ENCODE results near the gene SGSM2.

SGSM2 gene

GRCh38 chr17:2403044-2403443 lies 65.7 kb downstream of the SGSM2 start:
- no peak overlapping the region for H3K27ac ChIP-seq (replicated peaks)
- no peaks in the 10 kb centered on the region for H3K27me3 ChIP-seq (ENCODE audit: insufficient read depth, poor library complexity, severe bottlenecking)
- DNase-seq (ENCODE audit: low read depth in 1 of 2, low spot score in 1 of 2), result no peak
- TF ChIP-seq SPI1 (IDR thresholded peaks at IDR 0.05; ENCODE audit: borderline replicate concordance, low read depth) (no peak), CTCF (IDR thresholded peaks at IDR 0.05; ENCODE audit: insufficient read depth, low read length) (no peak), REST (IDR thresholded peaks at IDR 0.05; ENCODE audit: insufficient replicate concordance, low read depth) (no peak), GABPA (IDR thresholded peaks at IDR 0.05; ENCODE audit: low read depth) (no peak), POLR2AphosphoS5 (IDR thresholded peaks at IDR 0.05; ENCODE audit: low read depth) (no peak)
- H3K4me3 ChIP-seq (replicated peaks; ENCODE audit: insufficient read depth, low read length), result no peak overlapping the region

GRCh38 chr17:2405247-2405926 lies 68.1 kb downstream of the SGSM2 start:
- no peak for TF ChIP-seq REST (IDR thresholded peaks at IDR 0.05; ENCODE audit: insufficient replicate concordance, low read depth)
- no peak for TF ChIP-seq CTCF (IDR thresholded peaks at IDR 0.05; ENCODE audit: insufficient read depth, low read length)
- TF ChIP-seq POLR2AphosphoS5 (IDR thresholded peaks at IDR 0.05; ENCODE audit: low read depth), result no peak
- no peak for TF ChIP-seq GABPA (IDR thresholded peaks at IDR 0.05; ENCODE audit: low read depth)
- no peak for TF ChIP-seq SPI1 (IDR thresholded peaks at IDR 0.05; ENCODE audit: borderline replicate concordance, low read depth)
- Histone ChIP-seq H3K27ac (replicated peaks) (no peak overlapping the region), H3K4me3 (replicated peaks; ENCODE audit: insufficient read depth, low read length) (no peak overlapping the region), H3K27me3 (ENCODE audit: insufficient read depth, poor library complexity, severe bottlenecking) (no peaks in the 10 kb centered on the region)
- DNase-seq (ENCODE audit: low read depth in 1 of 2, low spot score in 1 of 2), result no peak

GRCh38 chr17:2406271-2406902 lies 69.1 kb downstream of the SGSM2 start:
- Histone ChIP-seq H3K27me3 (ENCODE audit: insufficient read depth, poor library complexity, severe bottlenecking) (no peaks in the 10 kb centered on the region), H3K4me3 (replicated peaks; ENCODE audit: insufficient read depth, low read length) (no peak overlapping the region), H3K27ac (replicated peaks) (no peak overlapping the region)
- no peak for DNase-seq (ENCODE audit: low read depth in 1 of 2, low spot score in 1 of 2)
- TF ChIP-seq CTCF (IDR thresholded peaks at IDR 0.05; ENCODE audit: insufficient read depth, low read length), result no peak
- TF ChIP-seq REST (IDR thresholded peaks at IDR 0.05; ENCODE audit: insufficient replicate concordance, low read depth), result no peak
- no peak for TF ChIP-seq POLR2AphosphoS5 (IDR thresholded peaks at IDR 0.05; ENCODE audit: low read depth)
- no peak for TF ChIP-seq GABPA (IDR thresholded peaks at IDR 0.05; ENCODE audit: low read depth)
- TF ChIP-seq SPI1 (IDR thresholded peaks at IDR 0.05; ENCODE audit: borderline replicate concordance, low read depth), result no peak
